ENCODE data around the gene AP5S1. TPM values are rescaled to one million over a fixed set of nuclear protein-coding genes. Genes with fewer than 3 reads are reported as not detected.

Gene AP5S1
- total and polyA plus RNA-seq, 10 of the 15 experiments (the other 5 are each of a cell fraction or from before 2014, with no cell fraction given) = 3.8 to 13.2 (median 7.8) TPM

GRCh38 chr20:3820901-3821727 lies 767 bp downstream of the AP5S1 start:
- TSS peak; percentile 88 for BruUV-seq (replicated peaks)
- no peak for FAIRE-seq
- TF ChIP-seq TCF3 (IDR thresholded peaks at IDR 0.05; ENCODE audit: borderline replicate concordance, insufficient read depth, low read depth, low read length) = no peak
- TF ChIP-seq ZBTB11 (CRISPR knock-in tag; IDR thresholded peaks at IDR 0.05) = no peak
- TF ChIP-seq SREBF1 (IDR thresholded peaks at IDR 0.05; ENCODE audit: low read length) = no peak
- 0 out of 2 replicates have a peak, but pooled peaks have one; percentile 12 for TF ChIP-seq NBN (IDR thresholded peaks at IDR 0.05)
- TF ChIP-seq MLLT1 (IDR thresholded peaks at IDR 0.05) = peak; percentile 39; the same call in 1 of the 2 replicates
- TF ChIP-seq NFYA (IDR thresholded peaks at IDR 0.05; ENCODE audit: borderline replicate concordance, low read depth, low read length) = no peak
- TF ChIP-seq JUND (IDR thresholded peaks at IDR 0.05; ENCODE audit: low read depth, low read length) = no peak
- 0 out of 2 replicates have a peak, but pooled peaks have one; percentile 5 for TF ChIP-seq ASH2L (IDR thresholded peaks at IDR 0.05; ENCODE audit: borderline replicate concordance, low read depth)
- peak; percentile 22; the same call in 1 of the 2 replicates for TF ChIP-seq ATF7 (IDR thresholded peaks at IDR 0.05; ENCODE audit: low read depth)
- TF ChIP-seq NR2C1 (IDR thresholded peaks at IDR 0.05) = no peak
- no peak for TF ChIP-seq RFX5 (IDR thresholded peaks at IDR 0.05; ENCODE audit: low read depth, low read length)
- 0 out of 2 replicates have a peak, but pooled peaks have one; percentile 6 for TF ChIP-seq ESRRA (IDR thresholded peaks at IDR 0.05; ENCODE audit: low read length)
- peak; percentile 59 for TF ChIP-seq SKIL (IDR thresholded peaks at IDR 0.05; ENCODE audit: low read depth, poor library complexity, severe bottlenecking)
- TF ChIP-seq MXI1 (IDR thresholded peaks at IDR 0.05; ENCODE audit: low read depth, low read length) = no peak
- no peak for TF ChIP-seq HDAC6 (IDR thresholded peaks at IDR 0.05; ENCODE audit: unreplicated experiment)
- TF ChIP-seq HCFC1 (IDR thresholded peaks at IDR 0.05; ENCODE audit: low read length) = no peak

More at GRCh38 chr20:3820901-3821727, 767 bp downstream of the AP5S1 start:
- H3K27me3 ChIP-seq (replicated peaks in 1 of 2; ENCODE audit: control insufficient read depth in 2 of 2, insufficient read depth in 2 of 2, low read length in 1 of 2) = no peaks in the 10 kb centered on the region
- 37% methylated on average over 20 of the region's 20 CpGs for WGBS (ENCODE audit: insufficient coverage, insufficient replicate concordance, low lambda C conversion rate, missing lambda C conversion rate)
- SMC1A ChIA-PET (ENCODE audit: uncharacterized antibody, unreplicated experiment) = interaction anchor here (0.6 to 4.5 kb wide), 18 partner anchors 13 to 1628 kb away, joined by 3 to 43 read pairs (median 3); partner anchors contain the start of genes ADISSP, CDC25B, CENPB and SPEF1
- peaks cover 7% of the 10 kb centered on the region for H3K79me2 ChIP-seq (ENCODE audit: control insufficient read depth, insufficient read depth, low read length)
- H3K27ac ChIP-seq (ENCODE audit: control insufficient read depth, insufficient read depth) = peak overlapping the region; percentile 99
- H3K36me3 ChIP-seq (ENCODE audit: control insufficient read depth in 2 of 2, insufficient read depth in 2 of 2, low read length in 1 of 2) = peaks cover 5 to 9% of the 10 kb centered on the region in 2 experiments
- POLR2A ChIA-PET = interaction anchor here (0.5 to 2.6 kb wide), 14 partner anchors 12 to 920 kb away, joined by 3 to 17 read pairs (median 4); partner anchors contain the start of genes ADISSP, CDC25B, CENPB and SPEF1
- no peaks in the 10 kb centered on the region for H3K9me3 ChIP-seq (replicated peaks; ENCODE audit: control insufficient read depth, insufficient read depth, low read length)
- no peak for DNase-seq (ENCODE audit: low read depth, low spot score)
- H3K4me3 ChIP-seq = peak overlapping the region; percentile 73
- RAD21 ChIA-PET (ENCODE audit: unreplicated experiment) = interaction anchor here (0.7 to 2.4 kb wide), 18 partner anchors 16 to 289 kb away, joined by 3 to 26 read pairs (median 4); partner anchors contain the start of genes ADISSP, CDC25B, CENPB and SPEF1
- peak overlapping the region; percentile 99 for H2AFZ ChIP-seq (ENCODE audit: control insufficient read depth, low read depth, low read length)
- peaks cover 5% of the 10 kb centered on the region for H3K4me1 ChIP-seq (ENCODE audit: control insufficient read depth, insufficient read depth, low read length)
- in situ Hi-C loops (cut with MboI) (no loop called here), intact Hi-C loops (cut with micrococcal nuclease; ENCODE audit: unreplicated experiment) (loop anchor here (1.0 to 2.0 kb wide), 5 partner anchors 22 to 72 kb away; partner anchors contain the start of gene MAVS)
- H3K4me2 ChIP-seq (ENCODE audit: control insufficient read depth, insufficient read depth) = peak overlapping the region; percentile 74
- peak overlapping the region; percentile 95 for H3K9ac ChIP-seq (ENCODE audit: control insufficient read depth, insufficient read depth, low read length)
- H4K20me1 ChIP-seq (ENCODE audit: control insufficient read depth, insufficient read depth) = no peaks in the 10 kb centered on the region
- no peak; the same call in 2 of the 3 replicates for ATAC-seq
- CTCF ChIA-PET = interaction anchor here (0.7 to 5.5 kb wide), 21 partner anchors 10 to 264 kb away, joined by 3 to 85 read pairs (median 4); partner anchors contain the start of genes ADISSP, CDC25B, CENPB and MAVS
